DMS 273 (cell line): ENCODE results near the gene DMRTA1.
"Not testable (repeated sequence)": the region's sequence is repeated elsewhere in the genome, so short reads cannot be mapped to it uniquely, and the experiment has no call there.

Experiments
- DNase-seq: peaks from one replicate; lab custom pipeline; 2025; ENCODE audit not compliant: unreplicated experiment; lab: John Stamatoyannopoulos, UW

DMRTA1 gene

GRCh38 chr9:22455181-22455580 is 8.6 kb downstream of the DMRTA1 start:
- DNase-seq = no peak

GRCh38 chr9:22457448-22457847 is 10.8 kb downstream of the DMRTA1 start:
- peak; percentile 19 for DNase-seq

GRCh38 chr9:22463205-22463604 is 16.6 kb downstream of the DMRTA1 start:
- DNase-seq = no peak

- peak; percentile 88 for DNase-seq
These were observed 23.4 kb downstream of the DMRTA1 start for GRCh38 chr9:22469928-22470544.

GRCh38 chr9:22481566-22481965 is 34.9 kb downstream of the DMRTA1 start:
- no peak for DNase-seq

GRCh38 chr9:22483528-22484070 is 37.0 kb downstream of the DMRTA1 start:
- DNase-seq = peak; percentile 5

- not testable (repeated sequence) for DNase-seq
These were observed 49.6 kb downstream of the DMRTA1 start for GRCh38 chr9:22496197-22496596.
